GM13977 (cell line): ENCODE data around the gene FGFRL1.

ENCODE experiments used
- DNase-seq: peaks from one replicate; pipeline ENCODE4 v3.0.0; 2012; ENCODE audit warnings: low spot score
- CTCF ChIP-seq: IDR thresholded peaks from 2 replicates; pipeline ENCODE4 v1.5.1; 2012; ENCODE audit warnings: mild to moderate bottlenecking, control low read depth; ENCODE audit not compliant: insufficient read depth; ENCODE audit errors: extremely low read depth, missing control alignments
- in situ Hi-C: fragments of 300-500 bp; cut with MboI; formaldehyde crosslinking; loops from one replicate; pipeline ENCODE4 v1.12.0; 2022; ENCODE audit warnings: low sequenced_read_pairs, low pct_unique_long_range_greater_than_20kb, mixed read lengths, inconsistent platforms; ENCODE audit not compliant: unreplicated experiment

The FGFRL1 gene

GRCh38 chr4:1027915-1028238 is 16.5 kb downstream of the FGFRL1 start:
- in situ Hi-C loops = no loop called here
- no peak for DNase-seq
- no peak for TF ChIP-seq CTCF

DNA sequence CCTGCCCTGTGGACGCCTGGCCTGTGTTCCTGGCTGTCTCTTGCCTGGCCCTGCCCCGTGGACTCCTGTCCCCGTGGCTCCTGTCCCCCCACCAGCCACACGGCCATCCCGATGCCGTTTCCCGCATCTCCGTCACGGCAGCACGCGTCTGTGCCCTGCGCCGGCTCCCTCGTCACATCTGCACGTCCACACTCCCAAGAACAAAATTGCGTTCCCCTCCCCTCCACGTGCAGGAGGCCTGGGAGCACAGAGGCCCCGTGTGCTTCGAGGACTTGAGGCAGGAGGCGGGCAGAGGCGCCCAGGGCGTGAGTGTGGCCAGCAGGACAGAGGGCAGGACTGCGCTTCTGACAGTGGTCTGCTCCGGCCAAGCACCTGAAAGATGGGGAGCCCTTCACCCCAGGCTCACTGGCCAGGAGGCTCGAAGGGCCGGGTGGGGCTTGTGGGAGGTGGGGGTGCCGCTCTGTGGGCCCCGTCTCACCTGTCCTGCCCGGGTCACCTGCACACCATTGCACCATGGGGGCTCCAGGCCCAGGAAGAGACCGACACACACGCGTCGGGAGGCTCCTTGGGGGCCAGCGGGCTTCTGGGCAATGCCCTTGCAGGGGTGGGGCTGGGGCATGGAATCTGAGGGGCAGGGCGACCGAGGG is 17.3 kb downstream of the FGFRL1 start:
- no peak for TF ChIP-seq CTCF
- DNase-seq = no peak
- in situ Hi-C loops = no loop called here

DNA sequence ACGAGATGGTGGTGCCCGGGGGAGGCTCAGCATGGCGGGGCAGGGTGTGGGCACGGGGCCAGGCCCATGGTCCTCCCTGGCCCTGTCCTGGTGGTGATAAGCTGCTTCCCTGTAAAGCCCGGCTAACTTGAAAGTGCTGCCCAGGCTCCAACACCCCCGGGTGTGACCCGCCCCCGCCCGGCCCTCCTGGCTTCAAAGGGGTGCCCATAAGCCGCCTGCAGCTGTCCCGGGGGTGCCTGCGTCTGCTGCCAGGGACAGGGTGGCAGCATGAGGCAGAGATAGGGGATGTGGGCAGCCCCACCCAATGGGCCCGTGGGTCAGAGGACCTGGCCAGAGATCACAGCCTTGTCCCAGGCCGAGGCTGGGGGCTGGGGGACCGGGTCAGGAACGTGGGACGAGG is 18.1 kb downstream of the FGFRL1 start:
- no peak for DNase-seq
- in situ Hi-C loops = no loop called here
- no peak for TF ChIP-seq CTCF

GRCh38 chr4:1030031-1030430 is 18.6 kb downstream of the FGFRL1 start:
- in situ Hi-C loops = no loop called here
- no peak for TF ChIP-seq CTCF
- DNase-seq = no peak

- no peak for TF ChIP-seq CTCF
- DNase-seq = no peak
- in situ Hi-C loops = no loop called here
Measured at GRCh38 chr4:1030559-1030958, 19.1 kb downstream of the FGFRL1 start.

GRCh38 chr4:1031346-1031745 is 19.9 kb downstream of the FGFRL1 start:
- TF ChIP-seq CTCF = no peak
- DNase-seq = no peak
- in situ Hi-C loops = no loop called here
